Vagina (tissue), 2 donors: Measurements from ENCODE around the gene RAP1A. TPM values are rescaled to one million over a fixed set of nuclear protein-coding genes. Genes with fewer than 3 reads are reported as not detected.
"Not testable (repeated sequence)": the region's sequence is repeated elsewhere in the genome, so short reads cannot be mapped to it uniquely, and the experiment has no call there.

ENCODE experiments used
- DNase-seq, 2 donors: peaks; one replicate each; pipeline ENCODE4 v3.0.0-alpha.2; 2017; ENCODE audit errors: extremely low spot score in 2 of 2
- H3K27ac ChIP-seq: fragments of 200-600 bp; sonication (generic); one replicate; pipeline ENCODE4 v1.5.1; 2019
- H3K27me3 ChIP-seq: fragments of 200-600 bp; sonication (generic); one replicate; pipeline ENCODE4 v1.5.1; 2019
- H3K36me3 ChIP-seq, 2 donors: fragments of 200-600 bp; sonication (generic); one replicate each; pipeline ENCODE4 v1.5.1; 2017 to 2019
- H3K4me1 ChIP-seq: fragments of 200-600 bp; sonication (generic); one replicate; pipeline ENCODE4 v1.5.1; 2019
- H3K4me3 ChIP-seq, 2 donors: fragments of 200-600 bp; sonication (generic); 1 replicate in 1 of 2; 2 replicates in 1 of 2; pipeline ENCODE4 v1.5.1; 2016 to 2019
- H3K9me3 ChIP-seq: fragments of 200-600 bp; sonication (generic); one replicate; pipeline ENCODE4 v1.5.1; 2019
- POLR2A ChIP-seq, 2 donors: fragments of 450-650 bp; IDR thresholded peaks; one replicate each; pipeline ENCODE4 v1.6.1; 2017; ENCODE audit warnings: antibody characterized with exemption in 2 of 2, mild to moderate bottlenecking in 2 of 2, moderate library complexity in 2 of 2
- POLR2AphosphoS5 ChIP-seq, 2 donors: sonication (generic); formaldehyde crosslinking; IDR thresholded peaks; one replicate each; pipeline ENCODE4 v1.9.0; 2017; ENCODE audit warnings: antibody characterized with exemption in 2 of 2, mild to moderate bottlenecking in 2 of 2, low read depth in 1 of 2; ENCODE audit not compliant: insufficient read depth in 1 of 2
- intact Hi-C: fragments of 100-400 bp; cut with DNase I; formaldehyde crosslinking; loops from one replicate; pipeline ENCODE4 v1.15.1; 2023
- total RNA-seq: library from RNA; depleted of rRNA; stranded (reverse); fragments of >200 nt; gene quantifications from one replicate; pipeline ENCODE4 v1.2.3, GENCODE V29; 2016
- TF ChIP-seq, protein P1 (sequence below), 3 experiments: fragments of 450-650 bp in 2 of 3; fragments of 200-600 bp in 1 of 3; sonication (generic) in 1 of 3; IDR thresholded peaks; one replicate each; pipeline ENCODE4 v1.5.1; 2017 to 2019; ENCODE audit warnings: antibody characterized with exemption in 3 of 3, mild to moderate bottlenecking in 2 of 3, moderate library complexity in 2 of 3

The RAP1A gene
- total RNA-seq, 1 donor from 2014 or later: 52.5 TPM

DNA sequence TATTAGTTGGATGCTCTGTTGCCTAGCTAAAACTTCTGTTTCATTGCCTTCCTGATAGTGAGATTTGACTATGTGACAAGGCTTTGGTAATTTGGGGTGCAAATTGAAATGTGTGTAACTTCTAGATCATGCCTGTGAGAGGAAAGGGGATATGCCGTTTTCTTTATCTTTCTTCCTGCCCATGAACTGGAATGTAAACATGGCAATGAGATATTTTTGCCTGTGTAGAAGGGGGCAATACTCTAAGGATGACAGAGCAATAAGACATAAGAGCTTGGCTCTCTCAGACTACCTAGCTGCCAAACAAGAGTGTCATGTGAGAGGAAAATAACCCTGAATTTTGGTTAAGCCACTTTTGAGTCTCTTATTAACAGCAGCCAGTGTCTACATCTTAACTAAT, 49.7 kb downstream of the RAP1A start:
- Histone ChIP-seq H3K9me3 (no peaks in the 10 kb centered on the region), H3K4me3 (no peak overlapping the region), H3K27me3 (no peaks in the 10 kb centered on the region), H3K36me3 (no peaks in the 10 kb centered on the region), H3K4me1 (peaks cover 68% of the 10 kb centered on the region), H3K27ac (no peak overlapping the region)
- TF ChIP-seq, protein P1, sequence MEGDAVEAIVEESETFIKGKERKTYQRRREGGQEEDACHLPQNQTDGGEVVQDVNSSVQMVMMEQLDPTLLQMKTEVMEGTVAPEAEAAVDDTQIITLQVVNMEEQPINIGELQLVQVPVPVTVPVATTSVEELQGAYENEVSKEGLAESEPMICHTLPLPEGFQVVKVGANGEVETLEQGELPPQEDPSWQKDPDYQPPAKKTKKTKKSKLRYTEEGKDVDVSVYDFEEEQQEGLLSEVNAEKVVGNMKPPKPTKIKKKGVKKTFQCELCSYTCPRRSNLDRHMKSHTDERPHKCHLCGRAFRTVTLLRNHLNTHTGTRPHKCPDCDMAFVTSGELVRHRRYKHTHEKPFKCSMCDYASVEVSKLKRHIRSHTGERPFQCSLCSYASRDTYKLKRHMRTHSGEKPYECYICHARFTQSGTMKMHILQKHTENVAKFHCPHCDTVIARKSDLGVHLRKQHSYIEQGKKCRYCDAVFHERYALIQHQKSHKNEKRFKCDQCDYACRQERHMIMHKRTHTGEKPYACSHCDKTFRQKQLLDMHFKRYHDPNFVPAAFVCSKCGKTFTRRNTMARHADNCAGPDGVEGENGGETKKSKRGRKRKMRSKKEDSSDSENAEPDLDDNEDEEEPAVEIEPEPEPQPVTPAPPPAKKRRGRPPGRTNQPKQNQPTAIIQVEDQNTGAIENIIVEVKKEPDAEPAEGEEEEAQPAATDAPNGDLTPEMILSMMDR (IDR thresholded peaks at IDR 0.05): no peak
- TF ChIP-seq POLR2AphosphoS5 (IDR thresholded peaks at IDR 0.05; ENCODE audit: insufficient read depth in 1 of 2, low read depth in 1 of 2): no peak
- intact Hi-C loops: no loop called here
- no peak for DNase-seq

DNA sequence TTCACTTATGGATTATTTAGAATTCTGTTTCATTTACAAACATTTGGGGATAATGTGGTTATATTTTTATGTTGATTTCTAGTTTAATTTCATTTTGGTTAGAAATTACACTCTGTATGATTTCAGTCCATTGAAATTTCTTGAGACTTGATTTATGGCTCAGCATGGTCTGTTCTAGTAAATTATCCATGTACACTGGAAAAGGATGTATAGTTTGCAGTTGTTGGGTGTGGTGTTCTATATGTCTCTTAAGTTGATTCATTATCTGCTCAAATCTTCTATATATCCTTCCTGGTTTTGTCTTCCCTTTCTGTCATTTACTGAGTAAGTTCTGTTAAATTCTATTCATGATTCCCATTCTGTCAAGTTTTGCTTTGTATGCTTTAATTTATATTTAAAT, 52.3 kb downstream of the RAP1A start:
- peaks cover 42% of the 10 kb centered on the region for H3K4me1 ChIP-seq
- DNase-seq: no peak
- no peaks in the 10 kb centered on the region for H3K27me3 ChIP-seq
- H3K9me3 ChIP-seq: no peaks in the 10 kb centered on the region
- TF ChIP-seq POLR2A (IDR thresholded peaks at IDR 0.05) (no peak), POLR2AphosphoS5 (IDR thresholded peaks at IDR 0.05; ENCODE audit: insufficient read depth in 1 of 2, low read depth in 1 of 2) (no peak)
- TF ChIP-seq, protein P1 (IDR thresholded peaks at IDR 0.05): no peak
- no peak overlapping the region for H3K4me3 ChIP-seq
- peaks cover 0 to 6% of the 10 kb centered on the region in 2 donors for H3K36me3 ChIP-seq
- H3K27ac ChIP-seq: no peak overlapping the region
- intact Hi-C loops: no loop called here

DNA sequence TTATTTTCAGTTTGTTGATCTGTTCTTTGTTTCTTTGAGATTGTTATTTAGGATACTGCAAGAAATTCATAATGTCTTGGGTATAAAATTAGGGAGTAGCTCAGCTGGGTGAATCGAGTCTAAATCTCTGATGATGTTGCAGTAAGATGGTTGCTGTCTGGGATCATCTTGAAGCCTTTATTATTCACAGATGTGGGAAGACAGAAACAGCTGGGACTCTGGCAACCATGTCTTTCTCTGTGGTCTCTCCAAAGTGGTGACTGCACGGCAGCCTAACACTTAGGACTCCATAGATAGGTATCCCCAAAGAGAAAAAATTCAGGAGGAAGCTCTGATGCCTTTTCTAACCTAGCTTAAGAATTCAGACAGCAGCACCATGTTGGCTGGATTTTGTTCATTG, 52.7 kb downstream of the RAP1A start:
- TF ChIP-seq POLR2AphosphoS5 (IDR thresholded peaks at IDR 0.05; ENCODE audit: insufficient read depth in 1 of 2, low read depth in 1 of 2) (no peak), POLR2A (IDR thresholded peaks at IDR 0.05) (no peak)
- TF ChIP-seq, protein P1 (IDR thresholded peaks at IDR 0.05): no peak
- H3K9me3 ChIP-seq: no peaks in the 10 kb centered on the region
- H3K27ac ChIP-seq: no peak overlapping the region
- H3K4me3 ChIP-seq: no peak overlapping the region
- intact Hi-C loops: no loop called here
- peaks cover 37% of the 10 kb centered on the region for H3K4me1 ChIP-seq
- no peaks in the 10 kb centered on the region for H3K27me3 ChIP-seq
- peaks cover 0 to 8% of the 10 kb centered on the region in 2 donors for H3K36me3 ChIP-seq
- DNase-seq: no peak

DNA sequence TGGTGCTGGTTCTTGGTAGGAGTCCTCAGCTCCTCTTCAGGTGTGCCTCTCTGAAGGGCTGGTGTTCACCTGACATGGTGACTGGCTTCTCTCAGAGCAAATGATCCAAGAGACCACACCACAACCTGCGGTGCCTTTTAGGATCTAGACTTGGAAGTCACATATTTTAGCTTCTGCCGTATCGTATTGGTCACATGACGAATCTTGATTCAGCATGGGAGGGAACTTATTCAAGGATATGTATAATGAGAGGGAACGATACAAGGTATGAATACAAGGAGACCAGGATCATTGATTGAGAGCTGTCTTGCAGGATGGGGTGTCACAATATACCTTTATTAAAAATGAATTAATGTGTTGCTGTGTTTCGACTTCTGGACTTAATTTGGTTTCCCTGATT, 58.0 kb downstream of the RAP1A start:
- Histone ChIP-seq H3K9me3 (no peaks in the 10 kb centered on the region), H3K27ac (no peak overlapping the region), H3K4me1 (no peaks in the 10 kb centered on the region), H3K36me3 (peaks cover 0 to 17% of the 10 kb centered on the region in 2 donors), H3K27me3 (no peaks in the 10 kb centered on the region), H3K4me3 (no peak overlapping the region)
- no peak for DNase-seq
- TF ChIP-seq, protein P1 (IDR thresholded peaks at IDR 0.05): no peak
- TF ChIP-seq POLR2A (IDR thresholded peaks at IDR 0.05): no peak
- no peak for TF ChIP-seq POLR2AphosphoS5 (IDR thresholded peaks at IDR 0.05; ENCODE audit: insufficient read depth in 1 of 2, low read depth in 1 of 2)
- intact Hi-C loops: no loop called here

DNA sequence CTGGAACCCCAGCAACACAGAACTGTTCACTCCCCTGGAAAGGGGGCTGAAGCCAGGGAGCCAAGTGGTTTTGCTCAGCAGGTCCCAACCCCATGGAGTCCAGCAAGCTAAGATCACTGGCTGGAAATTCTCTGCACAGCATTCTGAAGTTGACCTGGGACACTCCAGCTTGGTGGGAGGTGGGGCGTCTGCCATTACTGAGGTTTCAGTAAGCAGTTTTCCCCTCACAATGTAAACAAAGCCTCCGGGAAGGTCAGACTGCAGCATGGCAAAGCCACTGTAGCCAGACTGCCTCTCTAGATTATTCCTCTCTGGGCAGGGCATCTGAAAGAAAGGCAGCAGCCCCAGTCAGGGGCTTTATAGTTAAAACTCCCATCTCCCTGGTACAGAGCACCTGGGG, 60.0 kb downstream of the RAP1A start:
- H3K36me3 ChIP-seq: peaks cover 0 to 17% of the 10 kb centered on the region in 2 donors
- no peaks in the 10 kb centered on the region for H3K4me1 ChIP-seq
- intact Hi-C loops: no loop called here
- no peak for DNase-seq
- TF ChIP-seq, protein P1 (IDR thresholded peaks at IDR 0.05): no peak
- TF ChIP-seq POLR2A (IDR thresholded peaks at IDR 0.05) (no peak), POLR2AphosphoS5 (IDR thresholded peaks at IDR 0.05; ENCODE audit: insufficient read depth in 1 of 2, low read depth in 1 of 2) (no peak)
- H3K9me3 ChIP-seq: no peaks in the 10 kb centered on the region
- H3K27ac ChIP-seq: no peak overlapping the region
- H3K27me3 ChIP-seq: no peaks in the 10 kb centered on the region
- no peak overlapping the region for H3K4me3 ChIP-seq

DNA sequence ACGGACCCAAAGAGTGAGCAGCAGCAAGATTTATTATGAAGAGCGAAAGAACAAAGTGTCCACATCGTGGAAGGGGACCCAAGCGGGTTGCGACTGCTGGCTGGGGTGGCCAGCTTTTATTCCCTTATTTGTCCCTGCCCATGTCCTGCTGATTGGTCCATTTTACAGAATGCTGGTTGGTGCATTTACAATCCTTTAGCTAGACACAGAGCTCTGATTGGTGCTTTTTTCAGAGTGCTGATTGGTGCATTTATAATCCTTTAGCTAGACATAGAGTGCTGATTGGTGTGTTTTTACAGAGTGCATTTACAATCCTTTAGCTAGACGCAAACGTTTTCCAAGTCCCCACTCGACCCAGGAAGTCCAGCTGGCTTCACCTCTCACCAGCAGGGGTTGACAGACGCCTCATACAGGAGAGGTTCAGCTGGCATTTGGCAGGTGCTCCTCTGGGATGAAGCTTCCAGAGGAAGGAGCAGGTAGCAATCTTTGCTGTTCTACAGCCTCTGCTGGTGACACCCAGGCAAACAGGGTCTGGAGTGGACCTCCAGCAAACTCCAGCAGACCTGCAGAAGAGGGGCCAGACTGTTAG, 60.7 kb downstream of the RAP1A start:
- H3K4me1 ChIP-seq, H3K27ac ChIP-seq, intact Hi-C loops, H3K4me3 ChIP-seq, DNase-seq, H3K27me3 ChIP-seq, H3K9me3 ChIP-seq: not testable (repeated sequence)
- H3K36me3 ChIP-seq: peaks cover 0 to 17% of the 10 kb centered on the region in 2 donors

DNA sequence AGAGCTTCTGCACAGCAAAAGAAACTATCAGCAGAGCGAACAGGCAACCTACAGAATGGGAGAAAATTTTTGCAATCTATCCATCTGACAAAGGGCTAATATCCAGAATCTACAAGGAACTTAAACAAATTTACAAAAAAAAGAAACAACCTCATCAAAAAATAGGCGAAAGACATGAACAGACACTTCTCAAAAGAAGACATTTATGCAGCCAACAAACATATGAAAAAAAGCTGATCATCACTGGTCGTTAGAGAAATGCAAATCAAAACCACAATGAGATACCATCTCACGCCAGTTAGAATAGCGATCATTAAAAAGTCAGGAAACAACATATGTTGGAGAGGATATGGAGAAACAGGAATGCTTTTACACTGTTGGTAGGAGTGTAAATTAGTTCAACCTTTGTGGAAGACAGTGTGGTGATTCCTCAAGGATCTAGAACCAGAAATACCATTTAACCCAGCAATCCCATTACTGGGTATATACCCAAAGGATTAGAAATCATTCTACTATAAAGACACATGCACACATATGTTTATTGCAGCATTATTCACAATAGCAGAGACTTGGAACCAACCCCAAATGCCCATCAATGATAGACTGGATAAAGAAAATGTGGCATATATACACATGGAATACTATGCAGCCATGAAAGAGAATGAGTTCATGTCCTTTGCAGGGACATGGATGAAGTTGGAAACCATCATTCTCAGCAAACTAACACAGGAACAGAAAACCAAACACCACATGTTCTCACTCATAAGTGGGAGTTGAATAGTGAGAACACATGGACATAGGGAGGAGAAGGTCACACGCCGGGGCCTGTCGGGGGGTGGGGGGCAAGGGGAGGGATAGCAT, 65.9 kb downstream of the RAP1A start:
- H3K36me3 ChIP-seq, H3K9me3 ChIP-seq, DNase-seq, H3K27me3 ChIP-seq, H3K27ac ChIP-seq, H3K4me3 ChIP-seq, intact Hi-C loops: not testable (repeated sequence)
- peaks cover 11% of the 10 kb centered on the region for H3K4me1 ChIP-seq
